Left cardiac atrium (tissue), 4 donors: ENCODE measurements around the gene C20orf202. TPM values are rescaled to one million over a fixed set of nuclear protein-coding genes. Genes with fewer than 3 reads are reported as not detected.

Experiments used
- ATAC-seq, 2 donors: fragments of 200-7000 bp; cut with Tn5 transposase; one replicate each; pipeline ENCODE4 v1.9.1; 2020; ENCODE audit warnings: mild to moderate bottlenecking in 2 of 2, moderate library complexity in 2 of 2
- DNase-seq: peaks from one replicate; pipeline ENCODE4 v3.0.0-alpha.2; 2020
- intact Hi-C, 2 donors: fragments of 100-400 bp; cut with DNase I; formaldehyde crosslinking; loops; one replicate each; pipeline versions ENCODE4 v1.14.1 to v1.15.1; 2022 to 2023
- long read RNA-seq: library from polyadenylated mRNA; unstranded; transcript quantifications from one replicate; pipeline ENCODE4 v2.0.0, GENCODE V29; 2021
- total RNA-seq, 2 donors: library from RNA; stranded (reverse); fragmentation: NEBNext Ultra II Directional; extraction: Animal tissue kit (Norgen Biotek cat#: 25700); gene quantifications; one replicate each; pipeline ENCODE4 v1.2.1, GENCODE V29; 2021
- donor health status: DM: no; HTN: yes; CAD: no.
- donor health status: DM: no; HTN: yes; CAD: no; lungs with severe emphysema.
- donor health status: DM: yes; HTN: yes; CAD: no.
- donor health status: Dilated cardiomyopathy.

C20orf202 gene
- total RNA-seq: under 1 TPM in 1 of 2 donors, not detected in 1; 0.24 TPM
- long read RNA-seq: 0 reads

GRCh38 chr20:1202762-1203504, at the start of gene C20orf202:
Gene C20orf202 (plus strand): TSS chr20:1203454. CDS start chr20:1203586, 132 bp downstream.
- ATAC-seq (no peak), DNase-seq (no peak)
- intact Hi-C loops: loop anchor here in 1 of 2 donors (10.0 kb wide), 1 partner anchor 238 kb away; no protein-coding TSS in a partner anchor

GRCh38 chr20:1154226-1154625, 49.0 kb upstream of the C20orf202 start:
- intact Hi-C loops: no loop called here
- ATAC-seq (no peak), DNase-seq (no peak)

- DNase-seq (no peak), ATAC-seq (no peak)
- intact Hi-C loops: no loop called here
Measured at GRCh38 chr20:1154691-1155090, 48.6 kb upstream of the C20orf202 start.

- intact Hi-C loops: no loop called here
- ATAC-seq (no peak), DNase-seq (no peak)
Measured at GRCh38 chr20:1155342-1155741, 47.9 kb upstream of the C20orf202 start.

- DNase-seq (no peak), ATAC-seq (no peak)
- intact Hi-C loops: no loop called here
Measured at GRCh38 chr20:1160496-1160895, 42.8 kb upstream of the C20orf202 start.

- intact Hi-C loops: no loop called here
- no peak for ATAC-seq
- no peak for DNase-seq
Measured at GRCh38 chr20:1160991-1161390, 42.3 kb upstream of the C20orf202 start.

GRCh38 chr20:1163105-1163504, 40.1 kb upstream of the C20orf202 start:
- DNase-seq: no peak
- ATAC-seq: no peak
- intact Hi-C loops: no loop called here

GRCh38 chr20:1163653-1164052, 39.6 kb upstream of the C20orf202 start:
- DNase-seq: no peak
- intact Hi-C loops: no loop called here
- ATAC-seq: no peak

- intact Hi-C loops: no loop called here
- ATAC-seq (no peak), DNase-seq (no peak)
Measured at GRCh38 chr20:1164871-1165270, 38.4 kb upstream of the C20orf202 start.

- ATAC-seq (no peak), DNase-seq (no peak)
- intact Hi-C loops: no loop called here
Measured at GRCh38 chr20:1165521-1165920, 37.7 kb upstream of the C20orf202 start.

- no peak for ATAC-seq
- DNase-seq: no peak
- intact Hi-C loops: no loop called here
Measured at GRCh38 chr20:1165941-1166340, 37.3 kb upstream of the C20orf202 start.

GRCh38 chr20:1166948-1167720, 36.1 kb upstream of the C20orf202 start:
- no peak for ATAC-seq
- DNase-seq: no peak
- intact Hi-C loops: no loop called here

- ATAC-seq: no peak
- DNase-seq: no peak
- intact Hi-C loops: no loop called here
Measured at GRCh38 chr20:1169224-1169623, 34.0 kb upstream of the C20orf202 start.

GRCh38 chr20:1171461-1172093, 31.7 kb upstream of the C20orf202 start:
- intact Hi-C loops: no loop called here
- DNase-seq (no peak), ATAC-seq (no peak)

GRCh38 chr20:1173698-1174097, 29.6 kb upstream of the C20orf202 start:
- intact Hi-C loops: no loop called here
- ATAC-seq (no peak), DNase-seq (no peak)

GRCh38 chr20:1174787-1175186, 28.5 kb upstream of the C20orf202 start:
- DNase-seq (no peak), ATAC-seq (no peak)
- intact Hi-C loops: no loop called here

- DNase-seq: no peak
- intact Hi-C loops: no loop called here
- ATAC-seq: no peak
Measured at GRCh38 chr20:1177680-1178079, 25.6 kb upstream of the C20orf202 start.

GRCh38 chr20:1178103-1178502, 25.2 kb upstream of the C20orf202 start:
- intact Hi-C loops: no loop called here
- no peak for ATAC-seq
- no peak for DNase-seq

GRCh38 chr20:1178623-1179022, 24.6 kb upstream of the C20orf202 start:
- ATAC-seq: no peak
- intact Hi-C loops: no loop called here
- DNase-seq: no peak

- DNase-seq (no peak), ATAC-seq (no peak)
- intact Hi-C loops: no loop called here
Measured at GRCh38 chr20:1180949-1181348, 22.3 kb upstream of the C20orf202 start.
